IMR-90 (cell line): ENCODE data around the gene ADAM12. TPM values are rescaled to one million over a fixed set of nuclear protein-coding genes. Genes with fewer than 3 reads are reported as not detected.
A peak's percentile ranks its signal among the peaks of the same experiment; 100 is the strongest.
"Not testable (repeated sequence)": the region's sequence is repeated elsewhere in the genome, so short reads cannot be mapped to it uniquely, and the experiment has no call there.

Experiments used
- ATAC-seq: fragments of 200-7000 bp; cut with Tn5 transposase; 2 replicates; pipeline ENCODE4 v1.9.1; 2020; ENCODE audit warnings: low read depth, mild to moderate bottlenecking, moderate library complexity
- BruUV-seq: library from RNA; stranded (reverse); fragments of 400-500 nt; replicated peaks from 2 replicates; lab custom pipeline; 2021; lab: Mats Ljungman, UMichigan
- CTCF ChIA-PET: fragments of 300-600 bp; formaldehyde crosslinking; extraction: SDS; loops from one replicate; lab custom pipeline; 2021; ENCODE audit warnings: antibody characterized with exemption; lab: Yijun Ruan, JAX
- POLR2A ChIA-PET: fragments of 300-600 bp; sonication (Branson Sonifier 250); formaldehyde crosslinking; loops from one replicate; lab custom pipeline; 2022; ENCODE audit warnings: antibody characterized with exemption; ENCODE audit not compliant: unreplicated experiment; lab: Charles Lee
- DNase-seq: peaks from one replicate; pipeline ENCODE4 v3.0.0; 2013
- H2AFZ ChIP-seq: replicated peaks from 2 replicates; pipeline ENCODE3; 2013; ENCODE audit warnings: low read length, mild to moderate bottlenecking; ENCODE audit not compliant: poor library complexity
- H2AK5ac ChIP-seq: 2 replicates; pipeline ENCODE4 v1.6.1; 2013; ENCODE audit warnings: low read depth, low read length, inconsistent platforms
- H2AK9ac ChIP-seq: replicated peaks from 2 replicates; pipeline ENCODE3; 2013; ENCODE audit warnings: mild to moderate bottlenecking, low read depth, low read length, moderate library complexity; ENCODE audit not compliant: poor library complexity
- H2BK120ac ChIP-seq: 2 replicates; pipeline ENCODE4 v1.6.1; 2013; ENCODE audit warnings: low read depth, low read length, inconsistent platforms
- H2BK15ac ChIP-seq: 3 replicates; pipeline ENCODE4 v1.6.1; 2013; ENCODE audit warnings: low read depth, low read length, inconsistent platforms
- H2BK20ac ChIP-seq: 2 replicates; pipeline ENCODE4 v1.6.1; 2013; ENCODE audit warnings: low read depth, mild to moderate bottlenecking, inconsistent platforms, low read length, moderate library complexity
- H2BK5ac ChIP-seq: 2 replicates; pipeline ENCODE4 v1.6.1; 2013; ENCODE audit warnings: mild to moderate bottlenecking, low read depth, low read length, inconsistent platforms; ENCODE audit not compliant: poor library complexity, severe bottlenecking
- H3K14ac ChIP-seq: replicated peaks from 2 replicates; pipeline ENCODE4 v1.6.1; 2013; ENCODE audit warnings: low read depth, low read length, inconsistent platforms
- H3K18ac ChIP-seq: 2 replicates; pipeline ENCODE4 v1.6.1; 2013; ENCODE audit warnings: low read depth, low read length, control low read depth
- H3K23ac ChIP-seq: 2 replicates; pipeline ENCODE4 v1.6.1; 2013; ENCODE audit warnings: low read depth, low read length, inconsistent platforms
- H3K27ac ChIP-seq: 2 replicates; pipeline ENCODE4 v1.5.1; 2013; ENCODE audit warnings: mild to moderate bottlenecking, control low read depth, low read length; ENCODE audit not compliant: insufficient read depth
- H3K27me3 ChIP-seq: 2 replicates; pipeline ENCODE4 v1.6.1; 2013; ENCODE audit warnings: low read length; ENCODE audit not compliant: control insufficient read depth, insufficient read depth
- H3K36me3 ChIP-seq: 2 replicates; pipeline ENCODE4 v1.6.1; 2013; ENCODE audit warnings: low read length, mixed read lengths; ENCODE audit not compliant: control insufficient read depth, insufficient read depth
- H3K4ac ChIP-seq: 2 replicates; pipeline ENCODE4 v1.6.1; 2013; ENCODE audit warnings: low read depth, low read length, inconsistent platforms
- H3K4me1 ChIP-seq: 2 replicates; pipeline ENCODE4 v1.6.1; 2013; ENCODE audit warnings: low read length, mixed read lengths; ENCODE audit not compliant: control insufficient read depth, insufficient read depth
- H3K4me2 ChIP-seq: 2 replicates; pipeline ENCODE4 v1.6.1; 2013; ENCODE audit warnings: low read depth, mild to moderate bottlenecking, control low read depth, low read length, moderate library complexity
- H3K4me3 ChIP-seq: 2 replicates; pipeline ENCODE4 v1.5.1; 2013; ENCODE audit warnings: low read depth, mild to moderate bottlenecking, control low read depth, low read length, moderate library complexity; ENCODE audit not compliant: insufficient read depth
- H3K56ac ChIP-seq: 2 replicates; pipeline ENCODE4 v1.6.1; 2013; ENCODE audit warnings: low read length, inconsistent platforms; ENCODE audit not compliant: insufficient read depth; ENCODE audit errors: extremely low read depth
- H3K79me1 ChIP-seq, 2 experiments: 2 replicates each; pipeline ENCODE4 v1.6.1; 2013; ENCODE audit warnings: low read length in 2 of 2, inconsistent platforms in 1 of 2, low read depth in 1 of 2
- H3K9ac ChIP-seq: 2 replicates; pipeline ENCODE4 v1.6.1; 2013; ENCODE audit warnings: low read depth, low read length, control low read depth
- H3K9me1 ChIP-seq: 2 replicates; pipeline ENCODE4 v1.6.1; 2013; ENCODE audit warnings: low read length, inconsistent platforms; ENCODE audit not compliant: insufficient read depth
- H3K9me3 ChIP-seq: 2 replicates; pipeline ENCODE4 v1.6.1; 2013; ENCODE audit warnings: low read length; ENCODE audit not compliant: control insufficient read depth, insufficient read depth
- H4K20me1 ChIP-seq: 2 replicates; pipeline ENCODE4 v1.6.1; 2013; ENCODE audit warnings: low read length, inconsistent platforms; ENCODE audit not compliant: insufficient read depth
- H4K5ac ChIP-seq: 2 replicates; pipeline ENCODE4 v1.6.1; 2013; ENCODE audit warnings: mild to moderate bottlenecking, low read depth, low read length, control low read depth
- H4K8ac ChIP-seq, 2 experiments: 2 replicates each; pipeline ENCODE4 v1.6.1; 2013; ENCODE audit warnings: low read depth in 2 of 2, low read length in 2 of 2, control low read depth in 1 of 2, inconsistent platforms in 1 of 2
- H4K91ac ChIP-seq: 2 replicates; pipeline ENCODE4 v1.6.1; 2013; ENCODE audit warnings: low read depth, low read length, inconsistent platforms; ENCODE audit not compliant: insufficient read depth
- RCOR1 ChIP-seq: IDR thresholded peaks from 2 replicates; pipeline ENCODE4 v1.6.1; 2012; ENCODE audit warnings: mild to moderate bottlenecking, low read length, improper control_type of control experiment; ENCODE audit not compliant: insufficient replicate concordance
- whole genome bisulfite sequencing, 2 experiments: methylation state at CpG; one replicate each; pipeline versions ENCODE4 v1.1.5 to v1.1.7; 2013; ENCODE audit warnings: missing lambda C conversion rate in 2 of 2; ENCODE audit not compliant: insufficient read length in 1 of 2; ENCODE audit errors: extremely low coverage in 2 of 2; 5-methylcytosine and 5-hydroxymethylcytosine counted together
- dilution Hi-C: fragments of 300-500 bp; cut with HindIII; formaldehyde crosslinking; loops from one replicate; pipeline ENCODE4 v1.14.3; 2018; ENCODE audit warnings: low sequenced_read_pairs; ENCODE audit not compliant: unreplicated experiment
- in situ Hi-C: fragments of 300-500 bp; cut with MboI; formaldehyde crosslinking; loops from 3 replicates; pipeline ENCODE4 v1.14.3; 2019; ENCODE audit warnings: low sequenced_read_pairs, inconsistent platforms, mixed read lengths
- intact Hi-C: fragments of 100-400 bp; cut with micrococcal nuclease; formaldehyde crosslinking; loops from 2 replicates; pipeline ENCODE4 v1.10.0; 2022
- polyA plus RNA-seq, 3 experiments: library from polyadenylated mRNA; depleted of rRNA; stranded (reverse); fragments of >200 nt; gene quantifications; 2 replicates each; pipeline ENCODE4 v1.2.3, GENCODE V29; 2012; ENCODE audit warnings: low replicate concordance in 1 of 3
- total RNA-seq: library from RNA; depleted of rRNA; stranded (reverse); fragments of >200 nt; gene quantifications from 2 replicates; pipeline ENCODE4 v1.2.3, GENCODE V29; 2012

ADAM12 gene
- total and polyA plus RNA-seq, 2 of the 4 experiments (the other 2 are of a cell fraction) = 9.6 to 10.2 TPM

DNA sequence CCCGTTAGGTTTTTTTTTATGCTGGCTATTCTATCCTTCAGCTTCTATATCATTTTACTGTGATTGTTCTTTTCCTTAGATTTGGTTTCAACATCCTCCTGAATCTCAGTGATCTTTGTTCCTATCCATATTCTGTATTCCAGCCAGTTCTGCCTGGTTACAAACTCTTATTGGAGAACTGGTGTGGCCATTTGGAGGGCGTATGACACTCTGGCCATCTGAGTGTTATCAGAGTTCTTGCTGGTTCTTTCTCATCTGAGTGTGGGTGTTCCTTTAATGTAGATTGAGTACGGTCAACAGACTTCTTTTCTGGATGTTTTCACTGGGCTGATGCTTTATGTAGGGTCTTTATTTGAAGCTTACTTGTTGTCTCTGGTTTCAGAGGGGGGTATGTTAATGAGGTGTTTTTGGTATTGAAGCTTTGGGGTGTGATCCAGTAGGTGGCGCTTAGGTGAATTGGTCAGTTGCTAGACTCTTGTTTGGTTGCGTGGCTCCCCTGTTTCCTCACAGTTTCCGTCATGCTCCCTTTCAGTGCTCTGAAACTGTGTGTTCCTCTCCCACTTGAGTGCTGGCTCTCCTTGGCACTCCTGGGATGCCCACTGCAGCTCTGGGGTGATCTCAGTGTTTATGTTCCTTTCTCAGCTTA lies 411.2 kb downstream of the ADAM12 start:
- no peaks in the 10 kb centered on the region for H3K9me1 ChIP-seq
- H3K9ac ChIP-seq = no peak overlapping the region
- H3K27me3 ChIP-seq = 0 out of 2 replicates have a peak, but pooled peaks cover 2% of the 10 kb centered on the region
- H3K4me1 ChIP-seq = 0 out of 2 replicates have a peak, but pooled peaks cover 2% of the 10 kb centered on the region
- no peaks in the 10 kb centered on the region for H3K36me3 ChIP-seq
- no peak overlapping the region for H3K4ac ChIP-seq
- ChIA-PET CTCF (interaction anchor here (0.5 kb wide), 1 partner anchor 460 kb away, joined by 3 read pairs; no protein-coding TSS in a partner anchor), POLR2A (no interaction called here)
- 100% methylated on average over 1 of the region's 6 CpGs; no CpG with 5 or more reads in 1 of the 2 experiments for WGBS, 2 experiments
- H4K20me1 ChIP-seq = no peaks in the 10 kb centered on the region
- H3K4me3 ChIP-seq = no peak overlapping the region
- dilution Hi-C loops (no loop called here), intact Hi-C loops (no loop called here), in situ Hi-C loops (loop anchor here (5.0 kb wide), 2 partner anchors 410 to 525 kb away; partner anchors contain the start of gene ADAM12)
- H3K18ac ChIP-seq = no peak overlapping the region
- H2BK20ac ChIP-seq = no peak overlapping the region
- H4K5ac ChIP-seq = no peak overlapping the region
- no peak overlapping the region for H2BK15ac ChIP-seq
- H3K4me2 ChIP-seq = no peak overlapping the region
- H3K56ac ChIP-seq = no peak overlapping the region
- no peak overlapping the region for H2BK5ac ChIP-seq
- H4K8ac ChIP-seq = no peak overlapping the region
- H4K91ac ChIP-seq = no peak overlapping the region
- H2BK120ac ChIP-seq = no peak overlapping the region
- H3K79me1 ChIP-seq = no peaks in the 10 kb centered on the region
- H2AK5ac ChIP-seq = no peak overlapping the region
- H3K27ac ChIP-seq = no peak overlapping the region
- TF ChIP-seq RCOR1 = no peak
- BruUV-seq = no TSS peak
- no peak for DNase-seq
- H3K14ac ChIP-seq = no peak overlapping the region
- no peak for ATAC-seq
- H2AFZ ChIP-seq = peak overlapping the region; percentile 54
- H2AK9ac ChIP-seq = no peak overlapping the region
- no peak overlapping the region for H3K23ac ChIP-seq
- H3K9me3 ChIP-seq = no peaks in the 10 kb centered on the region

DNA sequence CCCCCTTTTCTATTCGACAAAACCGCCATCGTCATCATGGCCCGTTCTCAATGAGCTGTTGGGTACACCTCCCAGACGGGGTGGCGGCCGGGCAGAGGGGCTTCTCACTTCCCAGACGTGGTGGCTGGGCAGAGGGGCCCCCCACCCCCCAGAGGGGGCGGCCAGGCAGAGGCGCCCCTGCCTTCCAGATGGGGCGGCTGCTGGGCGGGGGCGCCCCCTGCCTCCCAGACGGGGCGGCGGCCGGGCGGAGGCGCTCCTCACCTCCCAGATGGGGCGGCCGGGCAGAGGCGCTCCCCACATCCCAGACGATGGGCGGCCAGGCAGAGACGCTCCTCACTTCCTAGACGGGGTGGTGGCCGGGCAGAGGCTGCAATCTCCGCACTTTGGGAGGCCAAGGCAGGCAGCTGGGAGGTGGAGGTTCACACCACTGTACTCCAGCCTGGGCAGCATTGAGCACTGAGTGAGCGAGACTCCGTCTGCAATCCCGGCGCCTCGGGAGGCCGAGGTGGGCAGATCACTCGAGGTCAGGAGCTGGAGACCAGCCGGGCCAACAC lies 418.1 kb downstream of the ADAM12 start:
- H3K18ac ChIP-seq, BruUV-seq, H2AK9ac ChIP-seq, in situ Hi-C loops, H3K79me1 ChIP-seq, H3K23ac ChIP-seq, H3K9ac ChIP-seq, intact Hi-C loops, H3K9me1 ChIP-seq, H4K20me1 ChIP-seq, dilution Hi-C loops, H2AK5ac ChIP-seq, H2BK5ac ChIP-seq, H3K56ac ChIP-seq, H3K14ac ChIP-seq, H3K4me2 ChIP-seq, H2AFZ ChIP-seq, H3K4me3 ChIP-seq, H3K4me1 ChIP-seq, H4K5ac ChIP-seq, H4K91ac ChIP-seq, H4K8ac ChIP-seq, H2BK20ac ChIP-seq, POLR2A ChIA-PET, H2BK15ac ChIP-seq, ATAC-seq, H3K9me3 ChIP-seq, H3K36me3 ChIP-seq, H3K4ac ChIP-seq, CTCF ChIA-PET, H2BK120ac ChIP-seq, H3K27ac ChIP-seq, DNase-seq: not testable (repeated sequence)
- peaks cover 10% of the 10 kb centered on the region for H3K27me3 ChIP-seq
- no CpG with 5 or more reads among the region's 36 CpGs for WGBS, 2 experiments
